Measurements from ENCODE around the gene ZNF503.

Gene ZNF503

GRCh38 chr10:75401569-75402485 is at the start of gene ZNF503:
TSS of gene ZNF503 (minus strand) at chr10:75401764. CDS start at chr10:75401419, 345 bp downstream.
- peak; percentile 69 for DNase-seq

- DNase-seq = no peak
Observed at GRCh38 chr10:75450644-75451640, 49.4 kb upstream of the ZNF503 start.

GRCh38 chr10:75450075-75450445 is 48.5 kb upstream of the ZNF503 start:
- DNase-seq = no peak

GRCh38 chr10:75449382-75450074 is 48.0 kb upstream of the ZNF503 start:
- no peak for DNase-seq

- no peak for DNase-seq
Observed at GRCh38 chr10:75448166-75448565, 46.6 kb upstream of the ZNF503 start.

- DNase-seq = no peak
Observed at GRCh38 chr10:75446508-75446907, 44.9 kb upstream of the ZNF503 start.

- DNase-seq = no peak
Observed at GRCh38 chr10:75444781-75445386, 43.3 kb upstream of the ZNF503 start.

- DNase-seq = no peak
Observed at GRCh38 chr10:75443362-75443761, 41.8 kb upstream of the ZNF503 start.

GRCh38 chr10:75441682-75442081 is 40.1 kb upstream of the ZNF503 start:
- no peak for DNase-seq

GRCh38 chr10:75441196-75441595 is 39.6 kb upstream of the ZNF503 start:
- no peak for DNase-seq

GRCh38 chr10:75440271-75440793 is 38.8 kb upstream of the ZNF503 start:
- DNase-seq = no peak

GRCh38 chr10:75439811-75440210 is 38.2 kb upstream of the ZNF503 start:
- no peak for DNase-seq

- DNase-seq = no peak
Observed at GRCh38 chr10:75438275-75438674, 36.7 kb upstream of the ZNF503 start.

- DNase-seq = no peak
Observed at GRCh38 chr10:75437693-75438092, 36.1 kb upstream of the ZNF503 start.

- no peak for DNase-seq
Observed at GRCh38 chr10:75436896-75437295, 35.3 kb upstream of the ZNF503 start.

GRCh38 chr10:75435291-75435690 is 33.7 kb upstream of the ZNF503 start:
- DNase-seq = no peak

- no peak for DNase-seq
Observed at GRCh38 chr10:75434291-75434690, 32.7 kb upstream of the ZNF503 start.

GRCh38 chr10:75433216-75433615 is 31.7 kb upstream of the ZNF503 start:
- DNase-seq = no peak

- no peak for DNase-seq
Observed at GRCh38 chr10:75432763-75433162, 31.2 kb upstream of the ZNF503 start.

- no peak for DNase-seq
Observed at GRCh38 chr10:75432176-75432575, 30.6 kb upstream of the ZNF503 start.

GRCh38 chr10:75431180-75432111 is 29.9 kb upstream of the ZNF503 start, which contains the start of gene LRMDA:
TSS of gene LRMDA (plus strand) at chr10:75431624.
- no peak for DNase-seq
